ENCODE data around the gene AKT1. TPM values are rescaled to one million over a fixed set of nuclear protein-coding genes. Genes with fewer than 3 reads are reported as not detected.

Gene AKT1
- total and polyA plus RNA-seq, 2 of the 13 experiments (the other 11 are each of a cell fraction or from before 2014, with no cell fraction given): 96.2 to 116 TPM

GRCh38 chr14:104766863-104767633 lies 28.5 kb downstream of the AKT1 start (continued):
- TF ChIP-seq ZBTB14 (CRISPR knock-in tag; IDR thresholded peaks at IDR 0.05) (no peak), ZNF646 (CRISPR knock-in tag; IDR thresholded peaks at IDR 0.05) (0 out of 2 replicates have a peak, but pooled peaks have one; percentile 19), USF2 (IDR thresholded peaks at IDR 0.05; ENCODE audit: low read depth, low read length) (no peak), USF2 (CRISPR knock-in tag; IDR thresholded peaks at IDR 0.05; ENCODE audit: borderline replicate concordance) (no peak), BRCA1 (CRISPR knock-in tag; IDR thresholded peaks at IDR 0.05) (no peak), CSRNP1 (CRISPR knock-in tag; IDR thresholded peaks at IDR 0.05) (peak; percentile 70; the same call in 1 of the 2 replicates), JARID2 (CRISPR knock-in tag; IDR thresholded peaks at IDR 0.05; ENCODE audit: insufficient replicate concordance) (no peak), TIGD3 (CRISPR knock-in tag; IDR thresholded peaks at IDR 0.05; ENCODE audit: borderline replicate concordance) (0 out of 2 replicates have a peak, but pooled peaks have one; percentile 72), HIC2 (CRISPR knock-in tag; IDR thresholded peaks at IDR 0.05; ENCODE audit: low read depth) (no peak), RORA (CRISPR knock-in tag; IDR thresholded peaks at IDR 0.05) (no peak), ZNF615 (CRISPR knock-in tag; IDR thresholded peaks at IDR 0.05; ENCODE audit: borderline replicate concordance) (no peak), HNRNPH1 (optimal IDR thresholded peaks at IDR 0.05; ENCODE audit: low read depth, low read length) (no peak)
